SK-N-SH treated with all-trans-retinoic acid at 6 μM for 48 hours (cell line): ENCODE data around the gene FOXG1.

ENCODE experiments used
- ATAC-seq: fragments of 200-7000 bp; cut with Tn5 transposase; 3 replicates; pipeline ENCODE4 v1.9.1; 2020; ENCODE audit warnings: mild to moderate bottlenecking, moderate library complexity
- ARNTL ChIP-seq: fragments of 450-650 bp; formaldehyde crosslinking; IDR thresholded peaks from 2 replicates; pipeline ENCODE4 v1.5.0; 2020; ENCODE audit warnings: low read depth, mild to moderate bottlenecking, moderate library complexity, borderline replicate concordance
- BACH2 ChIP-seq: fragments of 250-450 bp; sonication (Bioruptor Pico); IDR thresholded peaks from 2 replicates; pipeline ENCODE4 v1.9.0; 2021; ENCODE audit warnings: mild to moderate bottlenecking, borderline replicate concordance
- CREB5 ChIP-seq: fragments of 250-450 bp; sonication (Bioruptor Pico); IDR thresholded peaks from 2 replicates; pipeline ENCODE4 v1.5.1; 2020; ENCODE audit warnings: low read depth, mild to moderate bottlenecking, moderate library complexity
- CSDC2 ChIP-seq: fragments of 250-450 bp; sonication (Bioruptor Pico); IDR thresholded peaks from 2 replicates; pipeline ENCODE4 v1.5.0; 2020; ENCODE audit warnings: mild to moderate bottlenecking, moderate library complexity
- CSRNP3 ChIP-seq: fragments of 250-450 bp; sonication (Bioruptor Pico); IDR thresholded peaks from 2 replicates; pipeline ENCODE4 v1.5.1; 2021; ENCODE audit warnings: mild to moderate bottlenecking, moderate library complexity
- ESRRG ChIP-seq: fragments of 250-450 bp; sonication (Bioruptor Pico); IDR thresholded peaks from 2 replicates; pipeline ENCODE4 v1.6.1; 2021; ENCODE audit warnings: mild to moderate bottlenecking
- GLIS3 ChIP-seq: fragments of 250-450 bp; sonication (Bioruptor Pico); IDR thresholded peaks from 2 replicates; pipeline ENCODE4 v1.5.0; 2020; ENCODE audit warnings: mild to moderate bottlenecking, moderate library complexity
- ISL1 ChIP-seq: fragments of 250-450 bp; sonication (Bioruptor Pico); IDR thresholded peaks from 2 replicates; pipeline ENCODE4 v2.1.2; 2022; ENCODE audit warnings: mild to moderate bottlenecking, moderate library complexity
- OSR1 ChIP-seq: fragments of 250-450 bp; sonication (Bioruptor Pico); IDR thresholded peaks from 2 replicates; pipeline ENCODE4 v1.8.0; 2022; ENCODE audit warnings: moderate library complexity, mild to moderate bottlenecking, inconsistent platforms
- PATZ1 ChIP-seq: fragments of 250-450 bp; sonication (Bioruptor Pico); IDR thresholded peaks from 2 replicates; pipeline ENCODE4 v1.8.0; 2020; ENCODE audit warnings: mild to moderate bottlenecking, moderate library complexity, borderline replicate concordance
- POU6F1 ChIP-seq: fragments of 250-450 bp; sonication (Bioruptor Pico); IDR thresholded peaks from 2 replicates; pipeline ENCODE4 v1.8.0; 2021; ENCODE audit warnings: low read depth, mild to moderate bottlenecking, moderate library complexity, borderline replicate concordance
- PPARA ChIP-seq: fragments of 250-450 bp; sonication (Bioruptor Pico); IDR thresholded peaks from 2 replicates; pipeline ENCODE4 v1.5.0; 2020; ENCODE audit warnings: mild to moderate bottlenecking, borderline replicate concordance
- RARB ChIP-seq: fragments of 250-450 bp; sonication (Bioruptor Pico); IDR thresholded peaks from 2 replicates; pipeline ENCODE4 v1.8.0; 2021; ENCODE audit warnings: mild to moderate bottlenecking, moderate library complexity
- SNAI2 ChIP-seq: fragments of 250-450 bp; sonication (Bioruptor Pico); IDR thresholded peaks from 2 replicates; pipeline ENCODE4 v1.5.0; 2020; ENCODE audit warnings: mild to moderate bottlenecking, moderate library complexity
- TCF4 ChIP-seq: fragments of 250-450 bp; sonication (Bioruptor Pico); IDR thresholded peaks from 2 replicates; pipeline ENCODE4 v1.8.0; 2021; ENCODE audit warnings: mild to moderate bottlenecking, moderate library complexity, borderline replicate concordance
- TOX ChIP-seq: fragments of 250-450 bp; sonication (Bioruptor Pico); IDR thresholded peaks from 2 replicates; pipeline ENCODE4 v1.8.0; 2021; ENCODE audit warnings: mild to moderate bottlenecking, moderate library complexity, borderline replicate concordance
- TSHZ2 ChIP-seq: fragments of 250-450 bp; sonication (Bioruptor Pico); IDR thresholded peaks from 2 replicates; pipeline ENCODE4 v1.5.0; 2020; ENCODE audit warnings: mild to moderate bottlenecking, moderate library complexity
- ZC3H10 ChIP-seq: fragments of 250-450 bp; sonication (Bioruptor Pico); IDR thresholded peaks from 2 replicates; pipeline ENCODE4 v1.5.1; 2021; ENCODE audit warnings: mild to moderate bottlenecking, moderate library complexity
- ZFP3 ChIP-seq: fragments of 250-450 bp; sonication (Bioruptor Pico); IDR thresholded peaks from 2 replicates; pipeline ENCODE4 v1.5.0; 2020; ENCODE audit warnings: mild to moderate bottlenecking, moderate library complexity
- ZFP30 ChIP-seq: fragments of 450-650 bp; formaldehyde crosslinking; IDR thresholded peaks from 2 replicates; pipeline ENCODE4 v1.5.0; 2022; ENCODE audit warnings: mild to moderate bottlenecking, moderate library complexity
- ZNF565 ChIP-seq: fragments of 450-650 bp; formaldehyde crosslinking; conservative IDR thresholded peaks from 2 replicates; pipeline ENCODE4 v1.5.0; 2020; ENCODE audit warnings: low read depth, mild to moderate bottlenecking, moderate library complexity
- ZNF70 ChIP-seq: fragments of 450-650 bp; formaldehyde crosslinking; IDR thresholded peaks from 2 replicates; pipeline ENCODE4 v1.5.0; 2020; ENCODE audit warnings: mild to moderate bottlenecking, moderate library complexity
- ZNF8 ChIP-seq: fragments of 450-650 bp; formaldehyde crosslinking; IDR thresholded peaks from 2 replicates; pipeline ENCODE4 v1.5.0; 2020; ENCODE audit warnings: mild to moderate bottlenecking, moderate library complexity

Gene FOXG1

GRCh38 chr14:28759653-28760313 lies 6.8 kb upstream of the FOXG1 start:
- TF ChIP-seq ZNF8 (CRISPR knock-in tag) = no peak
- no peak for TF ChIP-seq ZC3H10 (CRISPR knock-in tag)
- no peak for TF ChIP-seq CSDC2 (CRISPR knock-in tag)
- TF ChIP-seq RARB = no peak
- no peak for TF ChIP-seq BACH2 (CRISPR knock-in tag)
- no peak for TF ChIP-seq ZFP3 (CRISPR knock-in tag)
- no peak for TF ChIP-seq ZFP30 (CRISPR knock-in tag)
- TF ChIP-seq ZNF565 (CRISPR knock-in tag) = no peak
- no peak for TF ChIP-seq POU6F1 (CRISPR knock-in tag)
- TF ChIP-seq OSR1 (CRISPR knock-in tag) = no peak
- no peak for TF ChIP-seq SNAI2 (CRISPR knock-in tag)
- no peak for TF ChIP-seq TCF4
- no peak for TF ChIP-seq PATZ1 (CRISPR knock-in tag)
- no peak for TF ChIP-seq ISL1 (CRISPR knock-in tag)
- ATAC-seq = no peak

- no peak for ATAC-seq
These were observed 6.1 kb upstream of the FOXG1 start for GRCh38 chr14:28760431-28760996.

GRCh38 chr14:28761438-28762291 lies 4.9 kb upstream of the FOXG1 start:
- no peak for ATAC-seq
- TF ChIP-seq SNAI2 (CRISPR knock-in tag) (no peak), OSR1 (CRISPR knock-in tag) (no peak), ZC3H10 (CRISPR knock-in tag) (no peak), RARB (no peak), ARNTL (CRISPR knock-in tag) (no peak), GLIS3 (CRISPR knock-in tag) (no peak), BACH2 (CRISPR knock-in tag) (no peak), CREB5 (no peak), CSDC2 (CRISPR knock-in tag) (no peak), ESRRG (CRISPR knock-in tag) (no peak), TSHZ2 (no peak), ZNF70 (CRISPR knock-in tag) (no peak), POU6F1 (CRISPR knock-in tag) (no peak), PPARA (no peak), ZFP3 (CRISPR knock-in tag) (no peak), ZNF565 (CRISPR knock-in tag) (no peak), CSRNP3 (CRISPR knock-in tag) (no peak), ISL1 (CRISPR knock-in tag) (no peak)

More at GRCh38 chr14:28760431-28760996, 6.1 kb upstream of the FOXG1 start:
- TF ChIP-seq ZNF565 (CRISPR knock-in tag) = no peak
- no peak for TF ChIP-seq RARB
- TF ChIP-seq TOX = no peak
- no peak for TF ChIP-seq ZFP3 (CRISPR knock-in tag)
- TF ChIP-seq ZFP30 (CRISPR knock-in tag) = no peak
